ENCODE results near the gene MED12L.

DNA sequence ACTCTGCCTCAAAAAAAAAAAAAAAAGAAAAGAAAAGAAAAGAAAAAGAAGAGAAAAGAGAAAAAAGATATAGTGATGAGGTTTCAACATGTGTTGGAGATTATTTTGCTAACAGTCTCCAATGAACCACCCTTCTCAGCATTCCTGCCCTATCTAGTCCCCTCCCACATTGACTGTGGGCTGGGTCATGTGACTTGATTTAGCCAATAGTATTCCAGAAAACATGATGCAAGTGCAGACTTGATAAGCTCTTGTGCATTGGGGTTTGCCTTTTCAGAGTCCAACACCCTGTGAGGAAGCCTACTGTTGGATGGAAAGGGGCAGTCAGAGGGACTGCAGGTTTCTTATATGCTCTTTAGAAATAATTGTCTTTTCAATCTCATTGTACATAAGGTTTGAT is 37.8 kb upstream of the MED12L start:
- TF ChIP-seq, protein P1, sequence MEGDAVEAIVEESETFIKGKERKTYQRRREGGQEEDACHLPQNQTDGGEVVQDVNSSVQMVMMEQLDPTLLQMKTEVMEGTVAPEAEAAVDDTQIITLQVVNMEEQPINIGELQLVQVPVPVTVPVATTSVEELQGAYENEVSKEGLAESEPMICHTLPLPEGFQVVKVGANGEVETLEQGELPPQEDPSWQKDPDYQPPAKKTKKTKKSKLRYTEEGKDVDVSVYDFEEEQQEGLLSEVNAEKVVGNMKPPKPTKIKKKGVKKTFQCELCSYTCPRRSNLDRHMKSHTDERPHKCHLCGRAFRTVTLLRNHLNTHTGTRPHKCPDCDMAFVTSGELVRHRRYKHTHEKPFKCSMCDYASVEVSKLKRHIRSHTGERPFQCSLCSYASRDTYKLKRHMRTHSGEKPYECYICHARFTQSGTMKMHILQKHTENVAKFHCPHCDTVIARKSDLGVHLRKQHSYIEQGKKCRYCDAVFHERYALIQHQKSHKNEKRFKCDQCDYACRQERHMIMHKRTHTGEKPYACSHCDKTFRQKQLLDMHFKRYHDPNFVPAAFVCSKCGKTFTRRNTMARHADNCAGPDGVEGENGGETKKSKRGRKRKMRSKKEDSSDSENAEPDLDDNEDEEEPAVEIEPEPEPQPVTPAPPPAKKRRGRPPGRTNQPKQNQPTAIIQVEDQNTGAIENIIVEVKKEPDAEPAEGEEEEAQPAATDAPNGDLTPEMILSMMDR (IDR thresholded peaks at IDR 0.05; ENCODE audit: insufficient read depth, low read length): no peak
- TF ChIP-seq, protein P2, sequence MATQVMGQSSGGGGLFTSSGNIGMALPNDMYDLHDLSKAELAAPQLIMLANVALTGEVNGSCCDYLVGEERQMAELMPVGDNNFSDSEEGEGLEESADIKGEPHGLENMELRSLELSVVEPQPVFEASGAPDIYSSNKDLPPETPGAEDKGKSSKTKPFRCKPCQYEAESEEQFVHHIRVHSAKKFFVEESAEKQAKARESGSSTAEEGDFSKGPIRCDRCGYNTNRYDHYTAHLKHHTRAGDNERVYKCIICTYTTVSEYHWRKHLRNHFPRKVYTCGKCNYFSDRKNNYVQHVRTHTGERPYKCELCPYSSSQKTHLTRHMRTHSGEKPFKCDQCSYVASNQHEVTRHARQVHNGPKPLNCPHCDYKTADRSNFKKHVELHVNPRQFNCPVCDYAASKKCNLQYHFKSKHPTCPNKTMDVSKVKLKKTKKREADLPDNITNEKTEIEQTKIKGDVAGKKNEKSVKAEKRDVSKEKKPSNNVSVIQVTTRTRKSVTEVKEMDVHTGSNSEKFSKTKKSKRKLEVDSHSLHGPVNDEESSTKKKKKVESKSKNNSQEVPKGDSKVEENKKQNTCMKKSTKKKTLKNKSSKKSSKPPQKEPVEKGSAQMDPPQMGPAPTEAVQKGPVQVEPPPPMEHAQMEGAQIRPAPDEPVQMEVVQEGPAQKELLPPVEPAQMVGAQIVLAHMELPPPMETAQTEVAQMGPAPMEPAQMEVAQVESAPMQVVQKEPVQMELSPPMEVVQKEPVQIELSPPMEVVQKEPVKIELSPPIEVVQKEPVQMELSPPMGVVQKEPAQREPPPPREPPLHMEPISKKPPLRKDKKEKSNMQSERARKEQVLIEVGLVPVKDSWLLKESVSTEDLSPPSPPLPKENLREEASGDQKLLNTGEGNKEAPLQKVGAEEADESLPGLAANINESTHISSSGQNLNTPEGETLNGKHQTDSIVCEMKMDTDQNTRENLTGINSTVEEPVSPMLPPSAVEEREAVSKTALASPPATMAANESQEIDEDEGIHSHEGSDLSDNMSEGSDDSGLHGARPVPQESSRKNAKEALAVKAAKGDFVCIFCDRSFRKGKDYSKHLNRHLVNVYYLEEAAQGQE (IDR thresholded peaks at IDR 0.05; ENCODE audit: insufficient replicate concordance, low read depth): no peak
